Rectal smooth muscle tissue (tissue), 1 donor: ENCODE data around the gene PHGDH.
A peak's percentile ranks its signal among the peaks of the same experiment; 100 is the strongest.

ENCODE experiments used
- H3K27ac ChIP-seq: one replicate; pipeline ENCODE4 v1.7.0; 2013; ENCODE audit warnings: low read depth, low read length, inconsistent platforms
- H3K27me3 ChIP-seq: one replicate; pipeline ENCODE4 v1.7.0; 2013; ENCODE audit warnings: low read length; ENCODE audit not compliant: control insufficient read depth, insufficient read depth
- H3K36me3 ChIP-seq: one replicate; pipeline ENCODE4 v1.7.0; 2013; ENCODE audit warnings: low read length; ENCODE audit not compliant: control insufficient read depth, insufficient read depth
- H3K4me1 ChIP-seq: one replicate; pipeline ENCODE4 v1.7.0; 2013; ENCODE audit warnings: low read length; ENCODE audit not compliant: control insufficient read depth, insufficient read depth
- H3K4me3 ChIP-seq: one replicate; pipeline ENCODE4 v1.7.0; 2013; ENCODE audit warnings: low read length
- H3K9ac ChIP-seq: one replicate; pipeline ENCODE4 v1.7.0; 2013; ENCODE audit warnings: low read length

Gene PHGDH

GRCh38 chr1:119758584-119758983 is 46.9 kb downstream of the PHGDH start:
- H3K4me1 ChIP-seq, result no peaks in the 10 kb centered on the region
- H3K27me3 ChIP-seq, result no peaks in the 10 kb centered on the region
- H3K4me3 ChIP-seq, result no peak overlapping the region
- H3K9ac ChIP-seq, result no peak overlapping the region
- no peaks in the 10 kb centered on the region for H3K36me3 ChIP-seq
- no peak overlapping the region for H3K27ac ChIP-seq

GRCh38 chr1:119762409-119762808 is 50.7 kb downstream of the PHGDH start:
- H3K9ac ChIP-seq, result no peak overlapping the region
- no peaks in the 10 kb centered on the region for H3K27me3 ChIP-seq
- peaks cover 4% of the 10 kb centered on the region for H3K36me3 ChIP-seq

DNA sequence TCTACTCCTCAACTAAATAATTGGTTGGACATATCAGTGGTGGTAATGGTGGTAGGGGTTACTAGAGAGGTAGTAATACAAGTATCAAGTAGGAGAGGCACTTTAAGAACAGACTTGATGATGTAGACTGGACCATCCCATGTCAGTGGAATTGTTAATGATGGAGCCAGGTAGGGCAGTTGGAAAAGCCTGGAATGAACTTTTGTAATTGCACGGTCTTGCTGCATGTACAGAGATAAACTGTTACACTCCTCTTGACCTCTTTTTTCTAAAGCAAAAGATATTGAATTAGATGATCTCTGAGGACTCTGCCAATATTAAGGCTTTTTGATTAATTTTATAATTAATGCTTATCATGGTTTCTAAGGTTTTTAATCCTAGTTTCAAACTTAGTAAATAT is 51.2 kb downstream of the PHGDH start:
- no peak overlapping the region for H3K4me3 ChIP-seq
- no peaks in the 10 kb centered on the region for H3K4me1 ChIP-seq
- H3K27ac ChIP-seq, result no peak overlapping the region
- H3K36me3 ChIP-seq, result peaks cover 4% of the 10 kb centered on the region
- no peaks in the 10 kb centered on the region for H3K27me3 ChIP-seq
- H3K9ac ChIP-seq, result no peak overlapping the region

More at GRCh38 chr1:119762409-119762808, 50.7 kb downstream of the PHGDH start:
- no peaks in the 10 kb centered on the region for H3K4me1 ChIP-seq
- no peak overlapping the region for H3K4me3 ChIP-seq
- no peak overlapping the region for H3K27ac ChIP-seq

- Histone ChIP-seq H3K27ac (no peak overlapping the region), H3K9ac (no peak overlapping the region), H3K4me3 (no peak overlapping the region), H3K4me1 (no peaks in the 10 kb centered on the region), H3K27me3 (no peaks in the 10 kb centered on the region), H3K36me3 (peaks cover 4% of the 10 kb centered on the region)
Observed at GRCh38 chr1:119764220-119764619, 52.5 kb downstream of the PHGDH start.

- H3K4me1 ChIP-seq, result no peaks in the 10 kb centered on the region
- no peaks in the 10 kb centered on the region for H3K27me3 ChIP-seq
- H3K27ac ChIP-seq, result no peak overlapping the region
- no peak overlapping the region for H3K9ac ChIP-seq
- peaks cover 4% of the 10 kb centered on the region for H3K36me3 ChIP-seq
- H3K4me3 ChIP-seq, result peak overlapping the region; percentile 48
Observed at GRCh38 chr1:119766374-119766794, 54.6 kb downstream of the PHGDH start.

DNA sequence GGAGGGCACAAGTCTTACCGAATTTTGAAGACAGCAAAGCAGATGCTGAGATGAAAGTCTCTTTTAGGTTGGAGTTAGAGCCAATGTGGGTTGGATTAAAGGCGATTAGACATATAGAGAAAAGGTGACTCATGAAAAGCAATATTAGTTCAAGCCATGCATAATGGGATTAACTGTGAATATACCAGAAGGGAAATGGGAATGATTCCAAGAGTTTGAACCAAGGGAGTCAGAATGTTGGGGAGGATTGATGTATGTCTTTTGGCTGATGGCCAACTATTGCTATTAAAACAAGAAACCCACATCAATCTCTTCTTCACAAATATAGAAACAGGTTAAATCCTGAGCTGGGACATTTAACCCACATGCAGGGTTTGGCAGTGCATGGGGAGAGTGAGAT is 55.8 kb downstream of the PHGDH start:
- no peak overlapping the region for H3K9ac ChIP-seq
- no peaks in the 10 kb centered on the region for H3K27me3 ChIP-seq
- H3K4me1 ChIP-seq, result no peaks in the 10 kb centered on the region
- peaks cover 4% of the 10 kb centered on the region for H3K36me3 ChIP-seq
- H3K4me3 ChIP-seq, result peak overlapping the region; percentile 48
- no peak overlapping the region for H3K27ac ChIP-seq

GRCh38 chr1:119768778-119769177 is 57.0 kb downstream of the PHGDH start, which contains the start of gene HMGCS2:
Gene HMGCS2, minus strand, starts transcription at chr1:119768905. Its CDS starts 61 bp downstream, at chr1:119768844.
- Histone ChIP-seq H3K4me3 (peak within 1 kb of the TSS; percentile 48), H3K9ac (no peak within 1 kb of the TSS), H3K27ac (no peak within 1 kb of the TSS), H3K27me3 (no peaks in the 10 kb centered on the region), H3K4me1 (no peaks in the 10 kb centered on the region), H3K36me3 (peaks cover 4% of the 10 kb centered on the region)

DNA sequence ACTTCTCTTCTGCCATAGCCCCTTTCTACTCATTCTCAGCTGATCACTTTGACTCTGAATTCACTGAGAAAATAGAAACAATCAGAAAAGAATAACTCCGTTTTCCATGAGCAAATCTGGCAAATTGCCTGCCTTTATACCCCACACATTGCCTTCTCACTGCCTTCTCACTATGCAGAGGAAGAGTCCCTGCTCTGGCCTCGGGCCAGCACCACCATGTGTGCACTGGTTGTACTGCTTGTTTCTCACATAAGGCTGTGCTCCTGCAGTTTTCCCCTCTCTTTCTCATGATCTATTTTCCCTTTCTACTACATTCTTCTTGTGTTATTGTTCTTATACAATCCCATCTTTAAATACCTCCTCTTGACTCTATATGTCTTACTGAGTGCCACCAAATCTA is 59.3 kb downstream of the PHGDH start:
- Histone ChIP-seq H3K4me1 (no peaks in the 10 kb centered on the region), H3K4me3 (no peak overlapping the region), H3K27me3 (no peaks in the 10 kb centered on the region), H3K36me3 (no peaks in the 10 kb centered on the region), H3K27ac (no peak overlapping the region), H3K9ac (no peak overlapping the region)

DNA sequence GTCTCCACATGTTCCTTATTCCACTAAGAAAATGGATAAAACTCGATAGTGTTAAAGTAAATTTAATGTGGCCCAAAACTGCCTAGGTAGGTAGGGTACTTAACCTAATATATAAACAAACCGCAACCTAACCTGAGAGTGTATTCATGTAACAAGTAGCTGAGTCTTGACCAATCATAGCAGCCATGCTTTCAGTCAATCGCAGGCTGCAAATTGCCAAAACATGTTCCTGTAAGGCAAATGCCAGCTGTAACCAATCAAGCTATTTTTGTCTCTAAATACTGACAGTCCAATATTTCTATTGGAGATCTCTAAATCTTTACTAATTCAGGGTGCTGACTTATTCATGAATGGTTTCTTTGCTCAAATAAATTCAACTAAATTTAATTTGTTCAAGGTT is 60.0 kb downstream of the PHGDH start:
- Histone ChIP-seq H3K4me1 (no peaks in the 10 kb centered on the region), H3K9ac (no peak overlapping the region), H3K4me3 (no peak overlapping the region), H3K36me3 (no peaks in the 10 kb centered on the region), H3K27me3 (no peaks in the 10 kb centered on the region), H3K27ac (no peak overlapping the region)

DNA sequence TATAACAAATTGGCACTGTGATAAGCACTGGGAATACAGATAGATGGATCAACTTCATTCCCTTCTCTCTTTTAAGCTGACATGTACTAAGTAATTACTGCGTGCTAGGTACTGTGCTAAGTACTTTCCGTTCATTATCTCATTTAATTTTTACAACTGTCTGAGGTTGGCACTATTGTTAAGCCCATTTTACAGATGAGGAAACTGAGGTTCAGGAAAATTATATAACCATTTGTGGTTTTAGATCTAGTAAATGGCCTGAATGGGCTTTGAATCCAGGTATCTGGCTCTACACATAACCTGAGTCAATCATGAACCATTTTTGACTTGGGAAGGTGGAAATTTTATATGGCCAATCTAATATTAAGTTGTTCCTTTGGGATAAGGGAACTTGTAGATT is 60.6 kb downstream of the PHGDH start:
- no peak overlapping the region for H3K4me3 ChIP-seq
- H3K36me3 ChIP-seq, result no peaks in the 10 kb centered on the region
- no peak overlapping the region for H3K9ac ChIP-seq
- no peaks in the 10 kb centered on the region for H3K27me3 ChIP-seq
- no peaks in the 10 kb centered on the region for H3K4me1 ChIP-seq
- H3K27ac ChIP-seq, result no peak overlapping the region

- no peaks in the 10 kb centered on the region for H3K4me1 ChIP-seq
- H3K9ac ChIP-seq, result no peak overlapping the region
- no peak overlapping the region for H3K4me3 ChIP-seq
- no peak overlapping the region for H3K27ac ChIP-seq
- no peaks in the 10 kb centered on the region for H3K27me3 ChIP-seq
- no peaks in the 10 kb centered on the region for H3K36me3 ChIP-seq
Observed at GRCh38 chr1:119773711-119774241, 62.0 kb downstream of the PHGDH start.

DNA sequence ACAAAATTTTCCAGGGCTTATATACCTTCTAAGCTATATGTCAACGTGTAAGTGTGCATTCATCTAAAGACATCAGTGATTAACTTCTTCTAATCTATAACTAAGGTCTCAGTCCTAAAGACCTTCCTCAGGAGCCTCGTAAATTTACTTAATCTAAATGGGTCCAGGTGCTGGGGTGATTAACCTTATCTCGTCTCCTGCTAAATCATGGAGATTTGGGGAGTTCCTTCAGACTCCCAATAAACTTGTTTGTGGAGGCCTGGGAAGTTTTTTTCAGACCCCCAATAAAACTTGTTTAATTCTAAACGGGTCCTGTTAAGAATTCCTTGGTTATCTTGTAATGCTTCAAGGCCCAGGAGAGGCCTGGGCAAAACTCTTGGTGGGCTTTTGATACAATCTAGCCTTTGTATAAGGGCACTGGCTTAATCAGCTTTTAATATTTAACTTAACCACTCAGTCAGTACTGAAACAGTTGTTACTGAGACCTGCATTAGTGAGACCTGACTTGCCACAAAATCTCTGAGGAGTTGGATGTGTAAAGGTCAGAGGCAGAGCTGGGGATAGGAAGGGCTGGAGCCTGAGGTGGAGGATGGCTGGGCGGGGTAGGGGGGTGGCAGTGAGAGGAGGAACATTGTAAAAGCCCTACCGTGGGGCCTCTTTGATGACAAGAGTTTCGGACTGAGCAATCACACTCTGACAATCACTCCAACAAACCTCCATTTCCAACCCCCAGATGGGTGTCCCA is 63.2 kb downstream of the PHGDH start:
- Histone ChIP-seq H3K9ac (no peak overlapping the region), H3K27ac (no peak overlapping the region)

DNA sequence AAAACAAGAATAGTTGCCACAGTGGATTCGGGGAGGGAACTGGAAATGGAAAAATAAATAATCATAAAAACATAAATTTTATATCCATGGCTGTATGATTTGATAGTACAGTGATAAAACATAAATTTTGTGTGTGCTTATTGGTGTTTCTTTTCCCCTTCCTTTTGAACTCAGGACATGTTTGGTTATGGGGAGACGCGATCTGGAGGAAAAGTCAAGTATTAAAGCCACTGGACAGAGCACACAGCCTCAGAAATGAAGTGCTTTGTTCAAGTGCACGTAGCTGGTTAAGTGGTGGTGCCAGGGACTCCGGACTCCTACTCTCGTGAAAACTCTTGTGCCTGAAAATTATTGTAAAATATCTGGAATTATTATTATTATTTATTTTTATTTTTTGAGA is 66.6 kb downstream of the PHGDH start:
- H3K36me3 ChIP-seq, result no peaks in the 10 kb centered on the region
- no peak overlapping the region for H3K9ac ChIP-seq
- H3K27ac ChIP-seq, result no peak overlapping the region
- H3K4me1 ChIP-seq, result peaks cover 2% of the 10 kb centered on the region
- no peaks in the 10 kb centered on the region for H3K27me3 ChIP-seq
- no peak overlapping the region for H3K4me3 ChIP-seq

More for the DNA sequence above, 63.2 kb downstream of the PHGDH start:
- no peaks in the 10 kb centered on the region for H3K27me3 ChIP-seq
- H3K36me3 ChIP-seq, result no peaks in the 10 kb centered on the region
- no peak overlapping the region for H3K4me3 ChIP-seq
- peaks cover under 1% of the 10 kb centered on the region for H3K4me1 ChIP-seq
